Raji (cell line): ENCODE results near the gene CDC42BPG.

ENCODE experiments used
- POLR2A ChIP-seq: IDR thresholded peaks from 2 replicates; pipeline ENCODE4 v1.6.1; 2011; ENCODE audit warnings: low read depth, low read length, control low read depth; ENCODE audit not compliant: insufficient read depth

The CDC42BPG gene

DNA sequence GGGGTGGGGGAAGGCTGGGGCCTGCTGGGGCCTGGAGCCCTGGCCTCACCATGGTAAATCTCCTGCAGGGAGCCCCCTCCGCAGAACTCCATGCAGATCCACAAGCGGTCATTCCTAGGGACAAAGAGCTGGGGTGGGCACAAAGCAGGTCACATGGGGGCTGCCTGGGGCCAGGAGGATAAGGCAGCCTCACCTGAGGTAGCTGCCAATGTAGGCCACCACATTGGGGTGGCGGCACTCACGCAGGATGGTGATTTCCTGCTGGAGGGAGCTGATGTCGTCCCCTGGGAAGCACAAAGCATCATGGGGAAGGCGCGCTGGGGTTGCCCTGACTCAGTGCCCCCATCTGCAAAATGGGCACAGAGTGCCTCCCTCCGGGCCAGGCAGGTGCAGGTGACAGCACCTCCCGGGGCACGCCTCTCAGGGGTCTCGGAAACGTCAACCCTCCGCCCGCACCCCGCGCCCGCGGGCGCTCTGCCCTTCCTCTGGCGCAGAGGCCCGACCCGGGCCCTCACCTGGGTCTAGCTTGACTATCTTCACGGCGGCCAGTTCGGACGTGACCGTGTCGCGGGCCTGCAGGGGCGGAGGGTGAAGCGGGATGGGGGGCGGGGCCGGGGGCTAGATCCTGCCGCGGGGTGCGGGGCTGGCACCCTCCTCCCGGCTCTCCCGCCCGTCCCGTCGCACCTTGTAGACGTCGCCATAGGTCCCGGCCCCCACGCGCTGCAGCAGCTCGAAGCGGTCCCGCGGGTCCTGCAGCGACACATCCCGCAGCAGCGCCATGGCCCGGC, 41.9 kb downstream of the CDC42BPG start:
- peak; percentile 63 for TF ChIP-seq POLR2A

- TF ChIP-seq POLR2A, result no peak
Measured at GRCh38 chr11:64801561-64802369, 42.7 kb downstream of the CDC42BPG start.

GRCh38 chr11:64801158-64801464, 43.3 kb downstream of the CDC42BPG start:
- no peak for TF ChIP-seq POLR2A

- no peak for TF ChIP-seq POLR2A
Measured at GRCh38 chr11:64800303-64801157, 43.9 kb downstream of the CDC42BPG start.

DNA sequence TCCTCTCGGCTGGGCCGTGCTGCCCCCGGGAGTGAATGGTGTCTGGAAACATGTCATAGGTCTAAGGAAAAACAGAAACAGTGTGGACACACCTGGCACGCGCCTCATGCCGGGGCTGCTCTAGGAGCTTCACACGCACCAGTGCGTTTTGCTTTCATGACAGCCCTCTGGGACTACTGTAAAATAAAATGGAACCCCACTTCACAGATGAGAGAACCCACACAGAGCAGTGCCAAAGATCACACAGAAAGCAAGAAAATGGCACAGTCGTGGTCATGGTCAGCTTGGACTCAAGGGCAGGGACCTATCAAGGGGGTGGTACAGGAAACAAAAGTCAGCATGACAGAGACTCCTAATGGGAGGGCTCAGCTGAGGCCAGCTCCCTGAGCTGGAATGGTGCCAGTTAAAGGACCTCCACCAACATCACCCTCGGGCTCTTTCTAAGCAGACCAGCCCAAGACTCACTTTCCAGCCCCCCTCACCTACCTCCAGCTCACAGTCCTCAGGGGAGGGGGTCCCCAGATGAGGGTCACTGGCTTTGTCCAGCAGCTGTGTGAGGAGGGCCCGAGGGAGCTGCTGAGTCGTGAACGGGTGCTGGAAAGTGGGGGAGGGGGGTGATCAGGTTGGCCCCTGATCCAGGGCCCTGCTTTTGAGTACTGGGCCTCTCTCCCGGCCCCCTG, 44.7 kb downstream of the CDC42BPG start:
- TF ChIP-seq POLR2A, result no peak

- TF ChIP-seq POLR2A, result no peak
Measured at GRCh38 chr11:64799256-64799622, 45.2 kb downstream of the CDC42BPG start.

- no peak for TF ChIP-seq POLR2A
Measured at GRCh38 chr11:64796757-64797541, 47.5 kb downstream of the CDC42BPG start.

DNA sequence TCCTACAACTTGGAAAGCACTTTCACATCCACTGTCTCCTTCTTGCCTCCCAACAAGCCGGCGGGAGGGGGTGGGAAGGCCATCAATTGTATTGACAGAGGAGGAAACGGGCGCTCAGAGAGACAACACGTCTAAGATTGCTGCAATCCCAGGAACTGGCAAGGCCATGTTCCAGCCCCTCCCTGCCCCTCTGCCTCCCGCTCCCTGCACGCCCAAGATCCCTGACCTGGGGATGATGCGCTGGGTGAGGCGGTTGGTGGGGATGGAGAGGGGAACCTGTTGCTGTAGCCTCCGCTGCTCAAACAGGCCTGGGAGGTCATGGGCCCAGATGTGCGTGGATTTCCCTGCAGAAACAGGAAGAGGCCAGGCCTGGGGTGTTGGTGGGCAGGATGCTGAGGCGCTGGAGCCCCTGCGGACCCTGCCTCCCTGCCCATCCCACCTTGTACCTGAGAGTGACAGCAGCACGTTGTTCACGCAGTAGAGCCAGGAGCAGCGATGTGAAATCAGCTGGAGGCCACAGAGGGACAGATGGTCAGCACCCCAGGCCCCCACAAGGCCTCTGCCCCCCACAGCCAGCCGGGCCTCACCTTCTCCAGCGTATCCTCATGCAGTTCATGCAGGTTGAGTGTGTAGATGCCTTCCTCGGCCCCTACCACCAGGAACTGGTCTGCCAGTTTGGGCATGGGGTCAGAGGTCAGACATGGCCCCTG, 48.3 kb downstream of the CDC42BPG start:
- TF ChIP-seq POLR2A, result no peak

DNA sequence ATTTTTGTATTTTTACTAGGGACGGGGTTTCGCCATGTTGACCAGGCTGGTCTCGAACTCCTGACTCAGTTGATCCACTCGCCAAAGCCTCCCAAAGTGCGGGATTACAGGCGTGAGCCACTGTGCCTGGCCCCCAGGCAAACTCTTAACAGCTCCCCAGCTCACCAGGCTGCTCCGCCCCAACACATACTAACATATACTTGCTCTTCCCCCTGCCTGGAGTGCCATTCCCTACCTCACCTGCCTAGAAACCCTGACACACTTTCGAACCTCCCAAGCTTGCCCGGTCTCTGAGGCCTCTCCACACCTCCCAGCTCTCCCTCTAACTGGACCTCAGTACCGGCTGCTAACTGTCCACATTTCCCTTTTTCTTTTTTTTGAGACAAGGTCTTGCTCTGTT, 49.9 kb downstream of the CDC42BPG start:
- no peak for TF ChIP-seq POLR2A

GRCh38 chr11:64793271-64794160, 50.9 kb downstream of the CDC42BPG start:
- no peak for TF ChIP-seq POLR2A

DNA sequence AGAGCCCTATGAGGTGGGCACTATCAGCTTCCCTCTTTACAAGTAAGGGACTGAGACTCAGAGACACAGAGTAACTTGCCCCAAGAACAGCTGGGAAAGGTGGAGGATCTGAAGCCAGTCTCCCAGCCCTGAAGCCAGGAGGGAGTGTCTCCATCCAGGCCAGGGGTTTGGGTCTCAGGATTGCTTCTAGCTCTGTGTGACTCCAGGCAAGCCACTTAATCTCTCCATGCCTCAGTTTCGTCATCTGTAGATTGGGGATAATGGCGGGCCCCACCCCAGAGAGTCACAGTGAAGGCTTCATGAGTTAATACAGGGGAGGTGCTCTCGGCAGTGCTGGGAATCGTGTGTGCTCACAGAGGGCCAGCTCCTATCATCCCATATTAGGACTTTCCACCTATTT, 52.0 kb downstream of the CDC42BPG start:
- TF ChIP-seq POLR2A, result no peak

DNA sequence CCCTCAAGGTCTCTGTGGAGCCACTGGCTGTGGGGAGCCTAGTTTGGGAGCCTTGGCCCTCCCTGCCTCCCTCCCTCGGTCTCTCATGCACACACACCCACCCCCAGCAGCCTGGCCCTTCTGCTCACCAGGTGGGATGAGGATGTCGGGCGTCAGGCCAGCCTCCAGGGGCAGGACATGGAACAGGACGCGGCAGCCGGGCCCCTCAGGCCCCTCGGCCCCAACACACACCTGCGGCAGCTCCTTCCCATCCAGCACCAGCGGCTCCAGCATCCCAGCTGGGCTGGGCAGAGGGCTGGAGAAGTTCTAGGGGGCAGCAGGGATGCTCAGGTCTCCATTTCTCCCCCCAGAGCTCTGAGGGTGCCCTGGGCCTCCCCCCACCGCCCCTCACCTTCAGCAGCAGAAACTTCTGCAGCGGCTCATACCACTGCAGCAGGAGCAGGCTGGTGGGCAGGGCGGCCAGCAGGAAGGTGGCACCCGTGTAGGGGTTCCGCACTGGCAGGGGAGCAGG, 52.6 kb downstream of the CDC42BPG start:
- TF ChIP-seq POLR2A, result no peak
